GM21717 (cell line): ENCODE measurements around the gene TLR1.
A peak's percentile ranks its signal among the peaks of the same experiment; 100 is the strongest.

Experiments
- ATAC-seq: cut with Tn5 transposase; IDR thresholded peaks from one replicate; pipeline ENCODE4 v1.9.1; 2021; ENCODE audit warnings: mild to moderate bottlenecking, moderate library complexity; ENCODE audit not compliant: unreplicated experiment

TLR1 gene, protein sequence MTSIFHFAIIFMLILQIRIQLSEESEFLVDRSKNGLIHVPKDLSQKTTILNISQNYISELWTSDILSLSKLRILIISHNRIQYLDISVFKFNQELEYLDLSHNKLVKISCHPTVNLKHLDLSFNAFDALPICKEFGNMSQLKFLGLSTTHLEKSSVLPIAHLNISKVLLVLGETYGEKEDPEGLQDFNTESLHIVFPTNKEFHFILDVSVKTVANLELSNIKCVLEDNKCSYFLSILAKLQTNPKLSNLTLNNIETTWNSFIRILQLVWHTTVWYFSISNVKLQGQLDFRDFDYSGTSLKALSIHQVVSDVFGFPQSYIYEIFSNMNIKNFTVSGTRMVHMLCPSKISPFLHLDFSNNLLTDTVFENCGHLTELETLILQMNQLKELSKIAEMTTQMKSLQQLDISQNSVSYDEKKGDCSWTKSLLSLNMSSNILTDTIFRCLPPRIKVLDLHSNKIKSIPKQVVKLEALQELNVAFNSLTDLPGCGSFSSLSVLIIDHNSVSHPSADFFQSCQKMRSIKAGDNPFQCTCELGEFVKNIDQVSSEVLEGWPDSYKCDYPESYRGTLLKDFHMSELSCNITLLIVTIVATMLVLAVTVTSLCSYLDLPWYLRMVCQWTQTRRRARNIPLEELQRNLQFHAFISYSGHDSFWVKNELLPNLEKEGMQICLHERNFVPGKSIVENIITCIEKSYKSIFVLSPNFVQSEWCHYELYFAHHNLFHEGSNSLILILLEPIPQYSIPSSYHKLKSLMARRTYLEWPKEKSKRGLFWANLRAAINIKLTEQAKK

DNA sequence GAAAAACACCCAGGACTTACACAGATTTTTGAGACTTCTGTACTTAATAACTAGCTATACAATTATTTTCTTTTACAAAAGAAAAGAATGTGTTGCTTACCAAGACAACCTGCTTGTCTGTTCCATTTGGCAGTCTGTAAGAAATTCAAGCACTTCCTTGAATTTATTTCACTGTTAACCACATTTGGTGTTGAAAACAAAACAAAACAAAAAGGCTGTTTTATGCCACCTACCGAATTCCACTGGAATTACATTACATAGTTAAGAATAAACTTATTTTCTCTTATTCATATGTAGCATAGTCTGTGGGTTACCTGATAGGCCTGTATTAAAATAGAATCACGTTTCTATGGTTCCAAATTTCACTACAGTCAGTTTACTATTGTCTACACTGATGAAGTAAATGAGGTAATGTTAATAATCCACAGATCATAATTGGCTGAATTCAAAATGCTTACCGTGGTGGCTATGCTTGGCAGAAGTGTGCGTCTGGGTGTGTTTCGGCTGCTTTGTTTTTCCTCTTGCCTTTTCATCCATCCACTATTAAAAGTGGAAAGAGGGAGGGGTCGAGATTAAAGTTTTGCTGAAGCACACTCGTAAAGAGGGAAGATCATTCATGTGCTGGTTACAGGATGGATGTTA, at the start of gene TLR1:
TLR1 (minus strand) TSS at position 138 of the 642 bp plus-strand sequence. CDS start 5,960 bp downstream, outside the sequence.
- no peak for ATAC-seq

DNA sequence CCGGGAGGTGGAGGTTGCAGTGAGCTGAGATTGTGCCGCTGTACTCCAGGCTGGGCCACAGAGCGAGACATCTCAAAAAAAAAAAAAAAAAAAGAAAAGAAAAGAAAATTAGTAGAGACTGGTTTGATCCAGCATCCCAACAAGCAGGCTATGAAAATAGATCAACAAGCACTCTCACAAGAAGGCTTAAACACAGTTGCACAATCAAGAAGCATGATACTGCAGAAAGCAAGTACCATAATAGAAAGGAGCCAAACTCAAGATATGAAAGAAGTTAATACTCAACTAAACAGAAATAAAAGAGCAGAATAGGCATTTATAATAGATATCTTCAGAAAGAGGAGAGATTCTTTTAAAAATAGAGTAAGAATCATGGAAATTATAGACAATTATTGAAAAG, 41.4 kb upstream of the TLR1 start:
- no peak for ATAC-seq

DNA sequence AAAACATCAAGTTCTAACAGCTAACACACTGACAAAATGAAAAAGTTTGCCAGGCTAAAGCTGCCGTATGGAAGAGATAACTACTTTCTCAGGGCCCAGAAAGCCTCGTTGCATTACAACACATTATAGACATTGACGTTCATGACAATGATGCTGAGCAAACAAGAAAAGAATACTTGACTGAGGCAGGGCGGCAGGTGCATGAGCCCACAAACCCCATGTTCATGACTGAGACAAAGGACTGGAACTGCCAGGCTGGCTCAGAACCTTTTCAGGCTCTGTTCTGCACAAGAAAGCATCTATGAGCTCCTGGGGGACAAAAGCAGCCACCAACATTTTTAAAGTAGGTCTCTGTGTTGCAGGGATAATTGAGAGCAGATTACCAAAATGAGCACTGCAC, 38.4 kb upstream of the TLR1 start:
- no peak for ATAC-seq

DNA sequence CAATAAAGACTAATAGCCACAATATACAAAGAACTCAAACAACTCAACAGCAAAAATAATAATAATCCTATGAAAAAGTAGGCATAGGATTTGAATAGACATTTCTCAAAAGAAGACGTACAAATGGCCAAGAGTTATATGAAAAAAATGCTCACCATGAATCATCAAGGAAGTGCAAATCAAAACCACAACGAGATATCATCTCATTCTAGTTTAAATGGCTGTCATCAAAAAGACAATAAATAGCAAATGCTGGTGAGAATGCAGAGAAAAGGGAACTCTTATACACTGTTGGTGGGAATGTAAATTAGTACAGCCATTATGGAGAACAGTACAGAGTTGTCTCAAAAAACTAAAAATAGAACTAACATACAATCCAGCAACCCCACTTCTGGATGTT, 33.3 kb upstream of the TLR1 start:
- ATAC-seq, result no peak

DNA sequence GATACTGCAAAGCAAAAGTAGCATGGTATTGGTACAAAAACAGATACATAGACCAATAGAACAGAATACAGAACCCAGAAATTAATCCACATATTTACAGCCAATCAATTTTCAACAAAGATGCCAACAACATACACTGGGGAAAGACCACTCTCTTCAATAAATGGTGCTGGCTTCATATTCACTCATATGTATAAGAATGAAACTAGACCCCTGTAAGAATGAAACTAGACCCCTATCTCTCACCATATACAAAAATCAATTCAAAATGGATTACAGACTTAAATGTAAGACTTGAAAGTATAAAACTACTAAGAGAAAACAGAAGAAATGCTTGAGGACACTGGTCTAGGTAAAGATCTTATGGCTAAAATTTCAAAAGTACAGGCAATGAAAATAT, 32.7 kb upstream of the TLR1 start:
- no peak for ATAC-seq

DNA sequence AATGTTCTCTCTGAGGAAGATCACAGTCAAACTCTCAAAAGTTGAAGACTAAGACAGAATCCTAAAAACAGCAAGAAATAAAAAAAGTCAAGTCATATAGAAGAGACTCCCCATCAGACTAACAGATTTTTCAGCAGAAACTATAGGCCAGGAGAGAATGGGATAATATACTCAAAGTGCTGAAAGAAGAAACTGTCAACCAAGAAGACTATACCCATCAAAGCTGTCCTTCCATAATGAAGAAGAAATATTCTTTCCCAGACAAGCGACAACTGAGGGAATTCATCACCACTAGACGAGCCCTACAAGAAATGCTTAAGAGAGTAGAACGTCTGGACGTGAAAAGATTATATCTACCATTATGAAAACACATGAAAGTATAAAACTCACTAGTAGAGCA, 30.0 kb upstream of the TLR1 start:
- ATAC-seq, result no peak

DNA sequence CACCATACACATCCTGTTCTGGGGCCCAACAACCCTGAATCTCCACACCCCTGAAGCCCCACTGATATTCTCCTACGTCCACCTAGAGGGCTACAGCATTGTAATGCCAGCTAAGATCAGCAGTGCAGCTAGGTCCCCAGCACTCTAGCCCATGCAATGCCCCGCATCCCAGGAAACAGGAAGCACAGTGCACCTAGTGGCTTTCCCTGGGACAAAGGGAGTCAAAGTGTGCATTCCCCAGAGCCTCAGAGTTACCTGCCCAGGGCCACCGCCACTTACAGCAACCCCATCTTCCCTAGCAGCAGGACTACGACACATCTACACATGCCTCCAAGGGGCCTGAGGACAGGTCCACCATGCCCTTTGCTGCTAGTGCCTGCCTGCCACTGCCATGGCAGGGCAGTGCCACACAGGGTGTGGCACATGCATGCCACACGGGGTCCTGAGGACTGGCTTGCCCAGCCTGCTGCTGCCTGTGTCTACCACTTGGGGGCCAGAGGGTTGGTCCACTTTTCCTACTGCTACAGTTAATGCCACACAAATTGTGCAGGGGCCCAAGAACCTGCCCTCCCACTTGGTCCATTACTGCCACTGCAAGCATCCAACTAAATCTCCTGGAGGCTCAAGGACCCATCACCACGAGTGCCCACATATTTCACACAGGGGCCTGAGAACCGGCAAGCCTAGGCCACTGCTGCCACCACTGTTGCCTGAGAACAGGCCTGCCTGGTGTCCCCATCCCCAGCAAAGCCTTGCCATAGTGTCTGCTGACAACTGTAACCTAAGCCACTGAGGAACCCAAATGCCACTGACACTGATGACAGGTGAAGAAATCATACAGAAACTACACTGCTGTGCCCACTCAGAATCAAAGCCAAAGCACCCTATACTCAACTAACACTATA, 28.3 kb upstream of the TLR1 start:
- ATAC-seq, result no peak

DNA sequence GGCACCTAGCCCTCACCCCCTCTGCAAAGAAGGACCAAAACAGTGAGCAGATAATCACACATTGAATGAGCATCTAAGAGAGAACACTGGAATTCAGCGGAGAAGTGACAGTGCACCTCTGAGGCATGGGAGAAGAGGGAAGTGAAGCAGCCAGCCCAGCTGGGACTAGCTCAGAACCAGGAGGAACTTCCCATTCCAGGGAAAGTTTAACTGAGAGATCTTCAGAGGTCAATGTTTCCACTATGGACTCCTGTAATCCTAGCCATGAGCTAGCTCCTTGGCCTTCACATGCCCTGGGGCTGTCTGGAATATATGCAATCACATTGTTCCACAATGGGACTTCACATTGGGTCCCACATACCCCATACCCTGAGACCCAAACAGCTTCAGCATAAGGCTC, 27.6 kb upstream of the TLR1 start:
- no peak for ATAC-seq

DNA sequence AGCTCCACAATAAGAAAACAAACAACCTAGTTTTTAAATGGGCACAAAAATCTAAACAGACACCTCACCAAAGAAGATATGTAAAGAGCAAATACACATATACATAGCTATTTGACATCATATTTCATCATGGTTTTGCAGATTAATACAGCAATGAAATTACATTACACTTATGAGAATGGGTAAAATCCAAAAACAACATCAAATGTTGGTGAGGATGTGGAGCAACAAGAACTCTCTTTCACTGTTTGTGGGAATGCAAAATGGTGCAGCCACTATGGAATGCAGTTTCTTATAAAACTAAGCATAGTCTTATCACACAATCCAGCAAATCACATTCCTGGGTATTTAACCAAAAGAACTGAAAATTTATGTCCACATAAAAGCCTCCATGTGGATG, 27.1 kb upstream of the TLR1 start:
- ATAC-seq, result no peak

DNA sequence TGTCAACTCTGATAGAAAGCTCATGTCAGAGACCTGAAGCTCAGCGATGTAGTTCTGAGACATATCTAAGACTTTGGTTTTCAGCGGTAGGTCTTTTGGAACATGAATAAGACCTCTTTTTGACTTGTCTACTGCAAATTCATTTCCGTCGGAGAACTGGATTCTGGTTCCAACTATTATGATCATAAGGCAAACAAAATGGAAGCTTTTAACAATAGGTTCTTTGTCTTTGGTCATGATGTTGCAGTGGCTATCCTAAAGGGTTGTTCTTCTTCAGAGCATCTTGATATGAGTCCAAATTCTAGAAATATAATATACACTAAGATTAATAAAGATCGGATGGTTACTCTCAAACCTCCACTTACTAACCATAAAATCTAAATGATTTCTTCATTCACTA, 24.6 kb upstream of the TLR1 start:
- no peak for ATAC-seq

DNA sequence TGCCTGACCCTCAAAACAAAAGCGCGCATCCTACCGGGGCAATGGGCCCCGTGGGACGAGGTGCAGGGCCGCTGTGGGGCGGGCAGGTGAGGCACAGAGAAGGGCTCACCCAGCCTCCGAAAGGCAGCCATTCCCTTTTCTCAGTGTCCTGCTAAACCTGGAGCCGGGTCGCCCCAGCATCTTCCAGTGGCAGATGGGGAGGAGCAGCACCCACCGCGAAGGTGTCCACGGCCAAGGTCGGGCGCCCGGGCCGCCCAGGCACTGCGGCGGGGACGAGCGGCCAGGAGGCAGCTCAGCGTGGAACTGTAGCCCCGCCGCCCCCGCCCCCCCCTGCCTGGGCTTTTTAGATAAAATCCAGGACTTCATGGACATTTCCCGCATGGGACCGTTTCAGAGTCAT, 19.2 kb upstream of the TLR1 start:
- no peak for ATAC-seq

DNA sequence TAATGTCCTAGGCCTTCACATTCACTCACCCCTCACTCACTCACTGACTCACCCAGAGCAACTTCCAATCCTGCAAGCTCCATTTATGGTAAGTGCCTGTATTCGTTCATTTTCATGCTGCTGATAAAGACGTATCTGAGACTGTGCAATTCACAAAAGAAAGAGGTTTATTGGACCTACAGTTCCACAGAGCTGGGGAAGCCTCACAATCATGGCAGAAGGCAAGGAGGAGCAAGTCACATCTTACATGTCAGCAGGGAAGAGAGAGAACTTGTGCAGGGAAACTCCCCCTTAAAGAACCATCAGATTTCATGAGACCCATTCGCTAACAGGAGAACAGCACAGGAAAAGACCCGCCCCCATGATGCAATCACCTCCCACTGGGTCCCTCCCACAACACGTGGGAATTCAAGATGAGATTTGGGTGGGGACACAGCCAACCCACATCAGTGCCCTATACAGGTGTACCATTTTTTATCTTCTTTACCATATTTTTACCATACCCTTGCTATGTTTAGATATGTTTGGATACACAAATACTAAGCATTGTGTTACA, 18.2 kb upstream of the TLR1 start:
- ATAC-seq, result no peak

DNA sequence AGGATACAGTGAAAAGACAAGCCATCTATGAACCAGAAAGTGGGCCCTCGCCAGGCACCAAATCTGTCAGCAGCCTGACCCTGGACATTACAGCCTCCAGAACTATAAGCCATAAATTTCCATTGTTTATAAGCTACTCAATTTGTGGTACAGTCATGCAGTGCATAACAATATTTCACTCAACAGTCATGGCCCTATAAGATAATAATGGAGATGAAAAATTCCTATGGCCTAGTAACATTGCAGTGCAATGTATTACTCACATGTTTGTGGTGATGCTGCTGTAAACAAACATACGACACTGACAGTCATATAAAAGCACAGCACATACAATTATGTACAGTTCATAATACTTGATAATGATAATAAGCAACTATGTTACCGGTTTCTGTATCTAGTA, 17.1 kb upstream of the TLR1 start:
- ATAC-seq, result no peak

DNA sequence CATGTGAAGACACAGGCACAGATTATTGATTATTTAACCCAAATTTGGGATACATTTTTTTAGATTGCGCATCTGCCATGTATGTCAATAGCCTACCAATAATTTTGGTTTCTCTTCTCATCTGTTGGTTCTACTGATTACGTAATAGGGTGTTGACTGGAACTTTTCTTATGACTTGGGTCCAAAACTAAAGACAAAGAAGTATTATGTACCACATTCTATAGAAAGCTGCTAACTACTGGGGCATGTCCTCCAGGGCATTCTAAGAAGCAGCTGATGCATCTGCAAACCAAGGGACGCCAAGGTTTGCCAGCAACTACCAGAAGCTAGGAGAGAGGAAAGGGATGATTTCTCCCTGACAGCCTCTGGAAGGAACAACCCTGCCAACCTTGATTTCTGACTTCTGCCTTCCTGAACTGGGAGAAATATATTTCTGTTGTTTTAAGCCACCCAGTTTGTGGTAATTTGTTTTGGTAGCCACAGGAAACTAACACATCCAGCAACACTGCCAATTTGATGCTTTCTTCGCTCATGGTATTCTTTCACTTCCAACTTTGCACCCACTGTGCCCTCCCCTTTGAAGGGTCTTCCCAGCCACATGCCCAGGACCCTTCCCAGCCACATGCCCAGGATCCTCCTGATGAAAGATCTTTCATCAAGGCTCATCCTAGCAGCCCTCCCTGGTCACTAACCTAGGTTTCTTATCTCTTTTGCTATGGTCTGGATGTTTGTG, 15.9 kb upstream of the TLR1 start:
- ATAC-seq, result peak; percentile 41

DNA sequence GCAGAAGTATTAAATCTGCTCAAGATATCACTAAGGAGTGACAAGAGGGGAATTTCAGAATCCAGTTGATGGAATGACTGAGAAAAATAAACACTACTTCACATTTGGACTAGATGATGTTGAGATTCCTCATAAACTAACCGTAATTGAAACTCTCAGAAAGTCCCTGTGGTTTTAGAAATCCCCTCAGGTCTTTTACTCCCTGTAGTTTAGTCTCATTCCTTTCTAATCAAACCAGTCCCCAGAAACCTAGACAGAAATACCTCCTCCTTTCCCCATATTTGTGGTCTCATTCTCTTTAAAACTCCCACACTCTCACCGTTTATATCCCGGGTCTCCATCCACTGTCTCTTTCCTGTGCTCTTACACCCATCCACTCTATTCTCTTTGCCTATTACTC, 15.0 kb upstream of the TLR1 start:
- ATAC-seq, result no peak

DNA sequence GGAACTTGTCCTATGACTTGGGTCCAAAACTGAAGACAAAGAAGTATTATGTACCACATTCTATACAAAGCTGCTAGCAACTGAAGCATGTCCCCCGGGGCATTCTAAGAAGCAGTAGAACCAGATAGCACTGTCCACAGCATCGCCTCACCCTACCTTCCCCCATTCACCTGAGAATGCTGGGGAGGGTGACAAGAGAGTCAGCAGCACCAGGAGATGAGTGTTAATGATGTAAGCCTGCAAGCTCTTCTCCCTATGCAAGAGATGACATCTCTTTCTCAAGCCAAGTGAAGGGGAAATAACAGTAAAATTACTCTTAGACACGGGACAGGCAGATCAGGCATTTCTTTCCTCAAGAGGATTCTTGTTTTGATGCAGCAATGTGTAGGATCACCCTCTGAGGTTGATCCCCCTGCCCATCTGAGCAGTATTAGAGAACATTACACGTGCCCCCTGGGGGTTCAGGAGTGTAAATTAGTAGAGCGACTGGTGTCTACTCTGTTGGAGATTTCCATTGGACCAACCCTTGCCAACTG, 13.9 kb upstream of the TLR1 start:
- peak; percentile 33 for ATAC-seq

DNA sequence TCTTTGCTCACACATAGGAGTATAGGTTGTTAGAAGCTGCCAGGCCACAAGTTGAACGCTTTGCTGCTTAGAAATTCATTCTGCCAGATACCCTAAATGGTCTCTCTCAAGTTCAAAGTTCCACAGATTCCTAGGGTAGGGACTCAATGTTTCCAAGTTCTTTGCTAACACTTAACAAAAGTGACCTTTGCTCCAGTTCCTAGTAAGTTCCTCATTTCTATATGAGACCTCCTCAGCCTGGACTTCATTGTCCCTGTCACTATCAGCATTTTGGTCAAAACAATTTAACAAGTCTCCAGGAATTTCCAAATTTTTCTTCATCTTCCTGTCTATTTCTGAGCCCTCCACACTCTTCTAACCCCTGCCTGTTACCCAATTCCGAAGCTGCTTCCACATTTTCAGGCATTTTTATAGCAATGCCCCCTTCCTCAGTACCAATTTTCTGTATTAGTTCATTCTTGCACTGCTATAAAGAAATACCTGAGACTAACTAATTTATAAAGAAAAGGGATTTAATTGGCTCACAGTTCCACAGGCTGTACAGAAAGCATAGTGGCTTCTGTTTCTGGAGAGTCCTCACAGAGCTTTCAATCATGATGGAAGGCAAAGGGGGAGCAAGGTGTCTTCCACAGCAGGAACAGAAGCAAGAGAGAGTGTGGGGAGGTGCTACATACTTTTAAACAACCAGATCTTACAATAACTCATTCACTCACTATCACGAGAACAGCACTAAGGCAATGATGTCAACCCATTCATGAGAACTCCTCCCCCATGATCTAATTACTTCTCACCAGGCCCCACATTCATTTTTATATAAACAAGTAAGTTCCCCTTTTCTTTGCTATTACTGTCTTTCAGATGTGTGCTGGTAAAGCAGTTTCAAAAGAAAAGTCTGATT, 11.5 kb upstream of the TLR1 start:
- no peak for ATAC-seq

DNA sequence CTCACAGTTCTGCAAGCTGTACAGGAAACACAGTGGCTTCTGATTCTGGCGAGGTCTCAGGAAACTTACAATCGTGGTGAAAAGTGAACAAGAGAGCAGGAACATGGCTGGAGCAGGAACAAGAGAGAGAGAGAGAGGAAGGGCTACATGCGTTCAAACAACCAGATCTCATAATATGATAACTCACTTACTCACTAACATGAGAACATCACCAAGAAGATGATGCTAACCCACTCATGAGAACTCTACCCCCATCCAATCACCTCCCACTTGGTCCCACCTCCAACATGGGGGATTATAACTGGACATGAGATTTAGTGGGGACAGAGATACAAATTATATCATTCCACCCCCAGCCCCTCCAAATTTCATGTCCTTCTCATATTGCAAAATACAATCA, 9.8 kb upstream of the TLR1 start:
- no peak for ATAC-seq

DNA sequence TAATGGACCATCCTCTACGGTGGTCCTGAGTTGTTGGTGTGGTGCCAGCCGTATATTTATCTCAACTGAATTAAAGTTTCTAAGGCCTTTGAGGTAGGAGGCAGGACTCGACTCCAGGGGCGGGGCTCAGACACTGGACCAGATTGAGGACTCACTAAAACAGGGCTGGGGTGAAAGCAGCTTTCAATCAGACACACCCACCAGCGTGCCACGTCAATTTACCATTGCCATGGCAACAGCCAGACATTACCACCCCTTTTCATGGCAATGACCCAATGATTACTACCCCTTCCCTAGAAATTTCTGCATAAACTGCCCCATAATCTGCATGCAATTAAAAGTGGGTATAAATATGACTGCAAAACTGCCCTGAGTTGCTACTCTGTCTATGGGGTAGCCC, 6.7 kb upstream of the TLR1 start:
- ATAC-seq, result no peak
